RKO (cell line): ENCODE results near the gene SLAMF7.
"Not testable (repeated sequence)": the region's sequence is repeated elsewhere in the genome, so short reads cannot be mapped to it uniquely, and the experiment has no call there.

Experiments used
- DNase-seq: peaks from one replicate; pipeline ENCODE4 v3.0.0-alpha.2; 2016; ENCODE audit warnings: low spot score

SLAMF7 gene

GRCh38 chr1:160720356-160721085 lies 18.5 kb upstream of the SLAMF7 start:
- DNase-seq, result no peak

GRCh38 chr1:160721473-160721872 lies 17.6 kb upstream of the SLAMF7 start:
- DNase-seq, result no peak

GRCh38 chr1:160722726-160723125 lies 16.3 kb upstream of the SLAMF7 start:
- no peak for DNase-seq

GRCh38 chr1:160723332-160723731 lies 15.7 kb upstream of the SLAMF7 start:
- DNase-seq, result no peak

- no peak for DNase-seq
These were observed 14.4 kb upstream of the SLAMF7 start for GRCh38 chr1:160724465-160725242.

GRCh38 chr1:160726114-160726497 lies 12.9 kb upstream of the SLAMF7 start:
- no peak for DNase-seq

- DNase-seq, result peak; percentile 61
These were observed 12.3 kb upstream of the SLAMF7 start for GRCh38 chr1:160726498-160727315.

- no peak for DNase-seq
These were observed 11.8 kb upstream of the SLAMF7 start for GRCh38 chr1:160727316-160727640.

- DNase-seq, result not testable (repeated sequence)
These were observed 7.5 kb upstream of the SLAMF7 start for GRCh38 chr1:160731564-160731963.

- DNase-seq, result no peak
These were observed 7.1 kb upstream of the SLAMF7 start for GRCh38 chr1:160731990-160732389.

- DNase-seq, result no peak
These were observed 5.1 kb upstream of the SLAMF7 start for GRCh38 chr1:160733898-160734297.

- DNase-seq, result no peak
These were observed 4.7 kb upstream of the SLAMF7 start for GRCh38 chr1:160734301-160734700.

GRCh38 chr1:160738271-160738670 lies 776 bp upstream of the SLAMF7 start:
- no peak for DNase-seq

GRCh38 chr1:160740133-160740688 lies 1.2 kb downstream of the SLAMF7 start:
- no peak for DNase-seq

- no peak for DNase-seq
These were observed 2.0 kb downstream of the SLAMF7 start for GRCh38 chr1:160741092-160741501.

- no peak for DNase-seq
These were observed 2.7 kb downstream of the SLAMF7 start for GRCh38 chr1:160741612-160742348.

- no peak for DNase-seq
These were observed 3.5 kb downstream of the SLAMF7 start for GRCh38 chr1:160742428-160743127.

GRCh38 chr1:160743266-160743665 lies 4.2 kb downstream of the SLAMF7 start:
- no peak for DNase-seq

GRCh38 chr1:160744199-160744851 lies 5.3 kb downstream of the SLAMF7 start:
- no peak for DNase-seq

GRCh38 chr1:160744852-160745520 lies 5.9 kb downstream of the SLAMF7 start:
- DNase-seq, result no peak
